ENCODE results near the gene ADAM8. TPM values are rescaled to one million over a fixed set of nuclear protein-coding genes. Genes with fewer than 3 reads are reported as not detected.

The ADAM8 gene
- total RNA-seq, 1 donor, result 7.8 TPM

GRCh38 chr10:133299738-133300137, 23.1 kb upstream of the ADAM8 start:
- no peak for DNase-seq (ENCODE audit: low read depth)
- H3K4me3 ChIP-seq (ENCODE audit: low read depth, low read length), result no peak overlapping the region
- no peak for TF ChIP-seq CTCF (IDR thresholded peaks at IDR 0.05; ENCODE audit: insufficient read depth, low read depth, low read length)

DNA sequence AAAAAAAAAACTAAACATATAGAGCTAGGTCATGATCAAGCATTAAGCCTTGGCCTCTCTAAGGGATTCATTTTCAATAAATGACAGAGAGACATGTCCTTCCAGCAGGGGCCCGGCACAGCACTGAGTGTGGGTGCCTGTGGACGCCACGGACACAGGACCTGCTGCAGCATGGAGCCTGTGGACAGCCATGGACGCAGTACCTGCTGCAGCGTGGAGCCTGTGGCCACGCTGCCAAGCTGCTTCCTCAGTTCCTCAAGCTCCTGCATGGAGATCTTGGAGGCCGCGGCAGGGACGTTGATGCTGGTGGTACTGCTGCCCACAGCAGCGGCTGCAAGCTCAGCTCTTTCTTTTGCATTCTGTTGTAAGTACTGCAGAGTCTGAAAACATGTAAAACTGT, 22.6 kb upstream of the ADAM8 start:
- no peak overlapping the region for H3K4me3 ChIP-seq (ENCODE audit: low read depth, low read length)
- DNase-seq (ENCODE audit: low read depth), result no peak
- no peak for TF ChIP-seq CTCF (IDR thresholded peaks at IDR 0.05; ENCODE audit: insufficient read depth, low read depth, low read length)

- no peak for TF ChIP-seq CTCF (IDR thresholded peaks at IDR 0.05; ENCODE audit: insufficient read depth, low read depth, low read length)
- DNase-seq (ENCODE audit: low read depth), result no peak
- H3K4me3 ChIP-seq (ENCODE audit: low read depth, low read length), result no peak overlapping the region
Observed at GRCh38 chr10:133298466-133298865, 21.8 kb upstream of the ADAM8 start.

DNA sequence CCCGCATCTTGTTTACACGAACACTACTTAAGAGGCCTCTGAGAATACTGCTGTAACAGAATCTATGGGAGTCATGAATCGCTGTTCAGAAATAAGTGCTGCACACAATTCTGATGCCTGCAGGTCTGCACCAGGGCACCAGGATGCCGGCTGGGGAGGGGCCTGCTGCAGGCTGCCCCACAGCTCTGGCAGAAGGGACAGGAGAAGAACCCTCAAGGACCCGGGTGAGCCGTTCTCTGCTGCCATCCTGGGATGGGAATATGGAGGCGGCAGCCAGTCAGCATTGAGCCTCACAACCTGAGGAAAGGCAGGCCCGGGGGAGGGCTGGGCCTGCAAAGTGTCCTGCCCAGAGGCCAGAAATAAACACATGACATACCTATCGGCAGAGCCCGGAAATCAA, 20.8 kb upstream of the ADAM8 start:
- no peak for DNase-seq (ENCODE audit: low read depth)
- H3K4me3 ChIP-seq (ENCODE audit: low read depth, low read length), result no peak overlapping the region
- TF ChIP-seq CTCF (IDR thresholded peaks at IDR 0.05; ENCODE audit: insufficient read depth, low read depth, low read length), result no peak

- no peak for DNase-seq (ENCODE audit: low read depth)
- TF ChIP-seq CTCF (IDR thresholded peaks at IDR 0.05; ENCODE audit: insufficient read depth, low read depth, low read length), result no peak
- no peak overlapping the region for H3K4me3 ChIP-seq (ENCODE audit: low read depth, low read length)
Observed at GRCh38 chr10:133295426-133296320, 19.0 kb upstream of the ADAM8 start.

DNA sequence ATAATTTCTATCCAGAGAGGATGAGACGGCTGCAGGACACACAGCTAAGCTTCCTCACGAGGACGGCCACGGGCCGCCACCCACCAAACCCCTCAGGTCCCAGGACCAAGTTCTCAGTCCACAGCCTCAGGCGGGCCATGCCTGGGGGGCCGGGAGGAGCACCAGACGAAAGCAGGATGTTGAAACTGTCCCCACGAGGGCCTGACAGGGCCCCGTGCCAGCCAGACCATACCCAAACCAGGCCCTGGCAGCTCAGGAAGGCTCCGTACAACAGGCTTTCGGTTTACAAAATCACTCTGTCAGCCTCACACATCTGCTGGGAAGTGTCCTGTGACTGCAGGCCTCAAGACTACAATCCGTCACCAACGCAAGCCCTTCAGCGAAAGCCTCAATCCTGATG, 17.5 kb upstream of the ADAM8 start:
- TF ChIP-seq CTCF (IDR thresholded peaks at IDR 0.05; ENCODE audit: insufficient read depth, low read depth, low read length), result no peak
- no peak overlapping the region for H3K4me3 ChIP-seq (ENCODE audit: low read depth, low read length)

DNA sequence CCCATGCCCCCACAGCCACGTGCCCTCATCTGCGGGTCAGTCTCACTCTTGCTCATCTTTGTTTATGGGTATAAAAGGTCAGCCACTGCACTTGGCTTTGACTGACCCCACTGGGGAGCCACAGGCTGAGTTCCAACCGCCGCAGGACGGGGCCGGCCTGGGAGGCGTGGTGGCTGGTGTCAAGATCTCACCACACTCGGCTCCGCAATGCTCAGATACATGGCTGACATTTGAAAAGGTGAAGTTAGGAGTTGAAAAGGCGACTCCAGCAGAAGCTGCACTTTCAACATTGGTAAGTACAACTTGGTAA, 17.1 kb upstream of the ADAM8 start:
- DNase-seq (ENCODE audit: low read depth), result no peak
- H3K4me3 ChIP-seq (ENCODE audit: low read depth, low read length), result no peak overlapping the region
- TF ChIP-seq CTCF (IDR thresholded peaks at IDR 0.05; ENCODE audit: insufficient read depth, low read depth, low read length), result no peak

More for the DNA sequence above, 17.5 kb upstream of the ADAM8 start:
- DNase-seq (ENCODE audit: low read depth), result no peak

Data from fibroblast of villous mesenchyme (primary cell).